Skeletal muscle satellite cell (primary cell): ENCODE results near the gene CMIP.
A peak's percentile ranks its signal among the peaks of the same experiment; 100 is the strongest.

Experiments
- H3K27me3 ChIP-seq: 2 replicates; pipeline ENCODE4 v1.7.0; 2013; ENCODE audit warnings: low read length; ENCODE audit not compliant: control insufficient read depth, insufficient read depth
- H3K36me3 ChIP-seq: 2 replicates; pipeline ENCODE4 v1.7.0; 2013; ENCODE audit warnings: mild to moderate bottlenecking, control low read depth, low read length; ENCODE audit not compliant: insufficient read depth
- H3K4me1 ChIP-seq: 2 replicates; pipeline ENCODE4 v1.7.0; 2013; ENCODE audit warnings: low read length; ENCODE audit not compliant: control insufficient read depth, insufficient read depth
- H3K4me2 ChIP-seq: 2 replicates; pipeline ENCODE4 v1.7.0; 2013; ENCODE audit warnings: mild to moderate bottlenecking, low read length
- H3K4me3 ChIP-seq: 2 replicates; pipeline ENCODE4 v1.7.0; 2013; ENCODE audit warnings: low read length
- H3K9ac ChIP-seq: 2 replicates; pipeline ENCODE4 v1.7.0; 2013; ENCODE audit warnings: mild to moderate bottlenecking, low read depth, low read length, moderate library complexity
- H3K9me3 ChIP-seq: replicated peaks from 2 replicates; pipeline ENCODE4 v1.7.0; 2013; ENCODE audit warnings: mild to moderate bottlenecking, control low read depth, low read length

Gene CMIP

GRCh38 chr16:81496321-81496720 lies 51.7 kb downstream of the CMIP start:
- Histone ChIP-seq H3K27me3 (no peaks in the 10 kb centered on the region), H3K9me3 (no peaks in the 10 kb centered on the region), H3K36me3 (no peaks in the 10 kb centered on the region), H3K4me1 (peaks cover 25% of the 10 kb centered on the region), H3K4me2 (no peak overlapping the region), H3K9ac (no peak overlapping the region), H3K4me3 (no peak overlapping the region)

GRCh38 chr16:81496742-81497141 lies 52.1 kb downstream of the CMIP start:
- H3K9ac ChIP-seq: no peak overlapping the region
- H3K4me3 ChIP-seq: no peak overlapping the region
- peaks cover 25% of the 10 kb centered on the region for H3K4me1 ChIP-seq
- no peaks in the 10 kb centered on the region for H3K9me3 ChIP-seq
- no peaks in the 10 kb centered on the region for H3K36me3 ChIP-seq
- no peaks in the 10 kb centered on the region for H3K27me3 ChIP-seq
- no peak overlapping the region for H3K4me2 ChIP-seq

- no peak overlapping the region for H3K4me2 ChIP-seq
- H3K27me3 ChIP-seq: no peaks in the 10 kb centered on the region
- peaks cover 25% of the 10 kb centered on the region for H3K4me1 ChIP-seq
- H3K9ac ChIP-seq: no peak overlapping the region
- H3K4me3 ChIP-seq: no peak overlapping the region
- no peaks in the 10 kb centered on the region for H3K9me3 ChIP-seq
- H3K36me3 ChIP-seq: no peaks in the 10 kb centered on the region
Measured at GRCh38 chr16:81497690-81498089, 53.1 kb downstream of the CMIP start.

DNA sequence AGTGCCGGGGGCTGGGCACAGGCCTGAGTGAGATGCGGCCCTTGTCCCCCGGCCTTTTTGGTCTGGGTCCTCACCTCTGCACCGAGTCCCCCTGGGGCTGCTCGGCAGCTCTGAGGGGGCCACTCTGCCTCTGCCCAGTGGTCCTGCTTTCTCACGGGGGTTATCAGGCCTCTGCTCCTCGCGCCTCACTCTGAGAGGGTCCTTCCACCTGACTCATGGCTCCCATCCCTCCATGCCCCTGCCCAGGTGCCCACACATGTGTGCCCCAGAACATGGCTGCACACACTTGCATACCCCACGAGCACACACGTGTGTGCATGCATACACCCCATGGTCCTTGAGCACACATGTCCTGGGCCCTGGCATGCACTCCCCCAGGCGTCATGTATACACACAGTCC lies 53.7 kb downstream of the CMIP start:
- no peaks in the 10 kb centered on the region for H3K36me3 ChIP-seq
- no peaks in the 10 kb centered on the region for H3K9me3 ChIP-seq
- H3K4me1 ChIP-seq: peaks cover 25% of the 10 kb centered on the region
- H3K27me3 ChIP-seq: no peaks in the 10 kb centered on the region
- no peak overlapping the region for H3K9ac ChIP-seq
- no peak overlapping the region for H3K4me2 ChIP-seq
- no peak overlapping the region for H3K4me3 ChIP-seq

GRCh38 chr16:81499576-81500380 lies 55.2 kb downstream of the CMIP start:
- no peaks in the 10 kb centered on the region for H3K9me3 ChIP-seq
- no peak overlapping the region for H3K9ac ChIP-seq
- no peaks in the 10 kb centered on the region for H3K27me3 ChIP-seq
- peaks cover 14% of the 10 kb centered on the region for H3K4me1 ChIP-seq
- no peak overlapping the region for H3K4me3 ChIP-seq
- no peaks in the 10 kb centered on the region for H3K36me3 ChIP-seq
- H3K4me2 ChIP-seq: no peak overlapping the region

- Histone ChIP-seq H3K27me3 (no peaks in the 10 kb centered on the region), H3K9me3 (no peaks in the 10 kb centered on the region), H3K36me3 (no peaks in the 10 kb centered on the region), H3K9ac (no peak overlapping the region), H3K4me3 (no peak overlapping the region), H3K4me1 (peaks cover 14% of the 10 kb centered on the region), H3K4me2 (peak overlapping the region; percentile 56)
Measured at GRCh38 chr16:81500833-81501521, 56.4 kb downstream of the CMIP start.

GRCh38 chr16:81502396-81503070 lies 57.9 kb downstream of the CMIP start:
- Histone ChIP-seq H3K9me3 (no peaks in the 10 kb centered on the region), H3K4me2 (no peak overlapping the region), H3K27me3 (no peaks in the 10 kb centered on the region), H3K4me1 (peaks cover 14% of the 10 kb centered on the region), H3K36me3 (no peaks in the 10 kb centered on the region), H3K4me3 (no peak overlapping the region), H3K9ac (no peak overlapping the region)

DNA sequence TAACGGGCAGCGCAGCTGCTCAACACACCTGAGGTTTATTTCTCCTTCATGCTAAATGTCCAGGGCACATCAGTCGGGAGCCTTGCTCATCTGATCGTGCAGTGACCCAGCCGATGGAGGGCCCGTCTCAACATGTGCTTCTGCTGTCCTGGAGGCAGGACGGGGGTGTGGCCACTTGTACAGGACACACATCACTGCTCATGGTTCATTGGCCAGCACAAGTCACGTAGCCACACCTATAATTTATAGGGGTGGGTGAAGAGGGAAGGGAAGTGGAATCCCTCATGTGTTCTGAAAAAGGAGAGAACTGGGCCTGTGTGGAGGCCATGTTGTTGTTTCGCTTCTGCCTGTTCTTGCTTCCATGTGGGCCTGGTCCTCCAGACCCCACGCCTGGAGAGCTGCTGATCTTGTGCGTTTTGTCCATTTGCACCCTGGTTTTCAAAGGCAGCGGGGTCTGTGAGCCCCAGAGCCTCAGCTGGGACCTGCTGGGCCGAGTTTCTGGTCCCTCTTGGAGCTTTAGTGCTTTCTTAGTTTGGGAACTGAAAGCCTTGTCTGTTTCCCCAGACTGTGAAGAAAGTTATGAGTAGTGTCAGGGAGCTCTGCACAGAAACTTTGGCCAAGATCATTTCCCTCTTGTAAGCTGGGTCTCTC lies 60.5 kb downstream of the CMIP start:
- no peaks in the 10 kb centered on the region for H3K9me3 ChIP-seq
- no peak overlapping the region for H3K4me3 ChIP-seq
- no peaks in the 10 kb centered on the region for H3K36me3 ChIP-seq
- H3K4me2 ChIP-seq: no peak overlapping the region
- no peaks in the 10 kb centered on the region for H3K27me3 ChIP-seq
- no peak overlapping the region for H3K9ac ChIP-seq
- peaks cover 9% of the 10 kb centered on the region for H3K4me1 ChIP-seq

DNA sequence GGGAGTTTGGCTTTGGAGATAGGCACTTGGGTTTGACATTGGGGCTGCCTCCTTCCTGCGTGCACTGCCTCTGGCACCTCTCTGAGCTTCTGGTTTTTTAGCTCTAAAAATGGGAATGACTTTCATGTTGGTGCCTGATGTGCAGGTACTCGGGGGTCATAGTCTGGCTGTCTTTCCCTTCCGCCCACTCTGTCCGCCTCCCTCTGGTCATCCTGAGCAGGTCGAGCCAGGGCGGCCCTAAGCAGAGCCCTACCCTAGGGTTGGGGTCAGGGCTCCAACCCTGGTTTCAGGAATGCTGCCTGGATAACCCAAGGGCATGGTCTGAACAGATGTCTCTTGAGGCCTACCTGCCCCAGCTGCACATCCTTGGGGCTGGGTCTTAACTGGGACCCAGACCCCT lies 64.8 kb downstream of the CMIP start:
- H3K36me3 ChIP-seq: no peaks in the 10 kb centered on the region
- H3K4me3 ChIP-seq: no peak overlapping the region
- H3K4me1 ChIP-seq: peaks cover 23% of the 10 kb centered on the region

GRCh38 chr16:81510016-81510415 lies 65.4 kb downstream of the CMIP start:
- Histone ChIP-seq H3K36me3 (no peaks in the 10 kb centered on the region), H3K9me3 (no peaks in the 10 kb centered on the region), H3K4me3 (no peak overlapping the region), H3K27me3 (no peaks in the 10 kb centered on the region), H3K9ac (no peak overlapping the region), H3K4me1 (peaks cover 23% of the 10 kb centered on the region), H3K4me2 (no peak overlapping the region)

More for the DNA sequence above, 64.8 kb downstream of the CMIP start:
- Histone ChIP-seq H3K9me3 (no peaks in the 10 kb centered on the region), H3K27me3 (no peaks in the 10 kb centered on the region), H3K4me2 (no peak overlapping the region), H3K9ac (no peak overlapping the region)

DNA sequence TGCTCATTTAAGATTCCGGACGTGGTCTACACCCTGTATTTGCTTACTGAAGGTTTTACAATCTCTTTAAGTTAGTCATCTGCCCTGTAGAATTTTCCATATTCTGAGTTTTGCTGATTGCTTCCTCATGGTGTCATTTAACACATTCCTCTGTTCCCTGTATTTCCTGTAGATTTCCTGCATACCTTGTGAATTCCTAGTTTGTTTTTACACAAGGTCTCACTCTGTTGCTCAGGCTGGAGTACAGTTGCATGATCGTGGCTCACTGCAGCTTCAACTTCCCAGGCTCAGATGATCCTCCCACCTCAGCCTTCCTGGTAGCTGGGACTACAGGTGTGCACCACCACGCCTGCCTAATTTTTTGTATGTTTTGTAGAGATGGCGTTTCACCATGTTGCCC lies 66.8 kb downstream of the CMIP start:
- Histone ChIP-seq H3K27me3 (no peaks in the 10 kb centered on the region), H3K4me3 (no peak overlapping the region), H3K36me3 (no peaks in the 10 kb centered on the region), H3K4me1 (peaks cover 23% of the 10 kb centered on the region), H3K9ac (no peak overlapping the region), H3K4me2 (no peak overlapping the region), H3K9me3 (no peaks in the 10 kb centered on the region)
